Fibroblast of pulmonary artery (primary cell): ENCODE measurements around the gene GPS2.

Source experiments
- DNase-seq: peaks from one replicate; pipeline ENCODE4 v3.0.0-alpha.2; 2010; ENCODE audit warnings: low read depth
- H3K4me3 ChIP-seq: replicated peaks from 2 replicates; pipeline ENCODE4 v1.5.1; 2011; ENCODE audit warnings: low read depth, mild to moderate bottlenecking, control low read depth, low read length, moderate library complexity
- TF ChIP-seq, protein P1 (sequence below): IDR thresholded peaks from 2 replicates; pipeline ENCODE4 v1.5.1; 2011; ENCODE audit warnings: mild to moderate bottlenecking, control low read depth, low read length, inconsistent platforms; ENCODE audit errors: missing control alignments

Gene GPS2

DNA sequence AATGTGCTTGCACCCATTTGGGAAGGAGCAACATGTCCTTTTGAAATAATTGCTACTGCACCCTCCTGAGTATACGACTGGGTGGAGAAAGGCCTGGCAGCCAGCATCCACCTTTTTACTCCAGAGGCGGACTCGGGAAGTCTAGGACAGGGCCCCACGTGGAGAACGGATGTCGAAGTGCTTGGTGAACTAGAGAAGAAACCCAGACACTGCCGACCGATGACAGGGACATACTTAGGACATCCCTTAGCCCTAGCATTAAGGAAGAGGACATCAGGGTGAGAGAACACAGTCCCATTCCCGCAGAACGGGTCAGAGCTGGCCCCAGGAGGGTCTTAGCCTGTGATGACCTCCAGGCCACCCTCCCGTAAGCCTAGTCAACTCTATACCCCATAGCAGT is 24.5 kb downstream of the GPS2 start:
- H3K4me3 ChIP-seq = no peak overlapping the region
- TF ChIP-seq, protein P1, sequence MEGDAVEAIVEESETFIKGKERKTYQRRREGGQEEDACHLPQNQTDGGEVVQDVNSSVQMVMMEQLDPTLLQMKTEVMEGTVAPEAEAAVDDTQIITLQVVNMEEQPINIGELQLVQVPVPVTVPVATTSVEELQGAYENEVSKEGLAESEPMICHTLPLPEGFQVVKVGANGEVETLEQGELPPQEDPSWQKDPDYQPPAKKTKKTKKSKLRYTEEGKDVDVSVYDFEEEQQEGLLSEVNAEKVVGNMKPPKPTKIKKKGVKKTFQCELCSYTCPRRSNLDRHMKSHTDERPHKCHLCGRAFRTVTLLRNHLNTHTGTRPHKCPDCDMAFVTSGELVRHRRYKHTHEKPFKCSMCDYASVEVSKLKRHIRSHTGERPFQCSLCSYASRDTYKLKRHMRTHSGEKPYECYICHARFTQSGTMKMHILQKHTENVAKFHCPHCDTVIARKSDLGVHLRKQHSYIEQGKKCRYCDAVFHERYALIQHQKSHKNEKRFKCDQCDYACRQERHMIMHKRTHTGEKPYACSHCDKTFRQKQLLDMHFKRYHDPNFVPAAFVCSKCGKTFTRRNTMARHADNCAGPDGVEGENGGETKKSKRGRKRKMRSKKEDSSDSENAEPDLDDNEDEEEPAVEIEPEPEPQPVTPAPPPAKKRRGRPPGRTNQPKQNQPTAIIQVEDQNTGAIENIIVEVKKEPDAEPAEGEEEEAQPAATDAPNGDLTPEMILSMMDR = no peak
- DNase-seq = no peak

DNA sequence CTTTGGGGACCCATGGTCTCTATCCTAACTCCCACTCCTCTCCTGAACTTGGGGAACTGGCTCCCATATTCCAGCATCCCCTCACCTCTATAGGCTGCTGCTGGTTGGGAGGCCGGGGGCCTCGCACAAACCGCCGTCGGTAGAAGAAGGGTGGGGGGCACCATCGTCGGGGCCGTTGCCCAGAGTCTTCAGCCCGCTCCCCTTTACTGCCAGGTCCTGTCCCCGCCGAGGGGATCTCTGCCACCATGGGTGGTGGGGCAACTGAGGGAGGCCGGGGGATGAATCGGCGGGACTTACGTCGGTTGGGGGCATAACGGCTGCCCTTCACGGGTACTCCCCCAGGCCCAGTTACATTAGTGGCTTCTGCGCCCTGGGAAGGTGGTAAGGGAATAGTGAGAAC is 25.0 kb downstream of the GPS2 start:
- TF ChIP-seq, protein P1 = no peak
- DNase-seq = no peak
- H3K4me3 ChIP-seq = no peak overlapping the region

- H3K4me3 ChIP-seq = no peak overlapping the region
- TF ChIP-seq, protein P1 = no peak
- DNase-seq = no peak
Measured at GRCh38 chr17:7289256-7290032, 25.7 kb downstream of the GPS2 start.

GRCh38 chr17:7285679-7286078 is 29.5 kb downstream of the GPS2 start:
- no peak overlapping the region for H3K4me3 ChIP-seq
- DNase-seq = no peak
- TF ChIP-seq, protein P1 = no peak

DNA sequence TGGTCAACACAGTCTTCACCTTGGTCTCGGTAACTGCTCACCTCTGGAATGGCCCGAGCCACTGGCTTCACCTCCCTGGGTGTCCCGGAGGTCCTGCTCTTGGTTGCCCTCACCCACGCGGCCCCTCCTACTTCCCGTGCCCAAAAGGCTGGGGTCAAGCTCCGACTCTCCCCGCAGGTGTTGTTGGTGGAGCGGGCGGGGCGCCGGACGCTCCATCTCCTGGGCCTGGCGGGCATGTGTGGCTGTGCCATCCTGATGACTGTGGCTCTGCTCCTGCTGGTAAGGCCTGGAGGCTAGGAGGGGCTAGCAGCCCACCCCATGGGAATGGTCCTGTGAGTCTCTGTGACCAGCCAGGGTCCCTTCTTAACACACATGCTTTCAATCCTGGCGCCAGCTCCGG is 30.2 kb downstream of the GPS2 start:
- TF ChIP-seq, protein P1 = no peak
- no peak for DNase-seq
- no peak overlapping the region for H3K4me3 ChIP-seq

- TF ChIP-seq, protein P1 = no peak
- H3K4me3 ChIP-seq = no peak overlapping the region
- no peak for DNase-seq
Measured at GRCh38 chr17:7283471-7284216, 31.5 kb downstream of the GPS2 start.
